HepG2 (cell line): ENCODE measurements around the gene GPS1. TPM values are rescaled to one million over a fixed set of nuclear protein-coding genes. Genes with fewer than 3 reads are reported as not detected.

ENCODE experiments used
- AGO2 ChIP-seq: fragments of 200-400 bp; formaldehyde crosslinking; optimal IDR thresholded peaks from 2 replicates; pipeline ENCODE3; 2017; ENCODE audit warnings: mild to moderate bottlenecking, low read depth, low read length, moderate library complexity
- FOXP1 ChIP-seq, 2 experiments: fragments of 450-650 bp in 1 of 2; IDR thresholded peaks; 2 replicates each; pipeline ENCODE4 v1.6.1; 2017 to 2018; ENCODE audit warnings: antibody characterized with exemption in 1 of 2
- HOXA3 ChIP-seq: sonication (generic); formaldehyde crosslinking; IDR thresholded peaks from 2 replicates; pipeline ENCODE4 v1.5.0; 2020; ENCODE audit warnings: missing genetic modification reagents
- NR2F6 ChIP-seq, 2 experiments: IDR thresholded peaks; 2 replicates each; pipeline ENCODE4 v1.6.1; 2016; ENCODE audit warnings: antibody characterized with exemption in 1 of 2, mild to moderate bottlenecking in 1 of 2
- PHF20 ChIP-seq: sonication (generic); formaldehyde crosslinking; IDR thresholded peaks from 2 replicates; pipeline ENCODE4 v1.5.0; 2020; ENCODE audit warnings: mild to moderate bottlenecking, missing genetic modification reagents
- SPEN ChIP-seq: sonication (generic); formaldehyde crosslinking; IDR thresholded peaks from 2 replicates; pipeline ENCODE4 v1.5.1; 2020; ENCODE audit warnings: low read depth, mild to moderate bottlenecking, missing genetic modification reagents
- TAF1 ChIP-seq: sonication (generic); formaldehyde crosslinking; IDR thresholded peaks from 2 replicates; pipeline ENCODE4 v1.4.0; 2020; ENCODE audit warnings: missing genetic modification reagents
- YY1 ChIP-seq: IDR thresholded peaks from 2 replicates; pipeline ENCODE4 v1.6.1; 2011; ENCODE audit warnings: low read length, low read depth, moderate library complexity, mild to moderate bottlenecking; ENCODE audit not compliant: insufficient read depth, insufficient replicate concordance
- ZNF331 ChIP-seq: sonication (generic); formaldehyde crosslinking; IDR thresholded peaks from 2 replicates; pipeline ENCODE4 v1.4.0; 2020; ENCODE audit warnings: missing genetic modification reagents
- ZNF333 ChIP-seq: sonication (generic); formaldehyde crosslinking; IDR thresholded peaks from 2 replicates; pipeline ENCODE4 v1.4.0; 2020; ENCODE audit warnings: mild to moderate bottlenecking, missing genetic modification reagents, borderline replicate concordance
- ZNF589 ChIP-seq: sonication (generic); formaldehyde crosslinking; conservative IDR thresholded peaks from 2 replicates; pipeline ENCODE4 v1.8.0; 2022; ENCODE audit warnings: mild to moderate bottlenecking, moderate library complexity, missing genetic modification reagents
- ZNF607 ChIP-seq: sonication (generic); formaldehyde crosslinking; IDR thresholded peaks from 2 replicates; pipeline ENCODE4 v1.5.1; 2020; ENCODE audit warnings: missing genetic modification reagents, mild to moderate bottlenecking, borderline replicate concordance
- polyA plus RNA-seq, 8 experiments: library from polyadenylated mRNA; depleted of rRNA in 3 of 8; stranded (reverse) in 7 of 8; unstranded in 1 of 8; fragments of >200 nt; fragmentation: Illumina TruSeq in 4 of 8; extraction: Trizol in 4 of 8; gene quantifications; 2 replicates each; pipeline versions ENCODE4 v1.2.1 to v1.2.3, GENCODE V29; 2011 to 2016; ENCODE audit warnings: low read depth in 4 of 8, missing spikeins in 1 of 8, mixed read lengths in 1 of 8; ENCODE audit not compliant: insufficient read depth in 1 of 8
- total RNA-seq, 5 experiments: library from RNA; depleted of rRNA; stranded (reverse); fragments of >200 nt; fragmentation: Illumina TruSeq; extraction: Trizol; gene quantifications; 2 replicates each; pipeline ENCODE4 v1.2.3, GENCODE V29; 2016; ENCODE audit warnings: low read depth in 1 of 5
- TF ChIP-seq, protein P1 (sequence below): sonication (generic); formaldehyde crosslinking; IDR thresholded peaks from 2 replicates; pipeline ENCODE4 v1.5.0; 2020; ENCODE audit warnings: missing genetic modification reagents
- TF ChIP-seq, protein P2 (sequence below): conservative IDR thresholded peaks from 2 replicates; pipeline ENCODE4 v1.6.1; 2018; ENCODE audit warnings: missing genetic modification reagents
- TF ChIP-seq, protein P3 (sequence below), 2 experiments: sonication (generic) in 1 of 2; formaldehyde crosslinking in 1 of 2; IDR thresholded peaks; 2 replicates each; pipeline versions ENCODE4 v1.4.0 to v1.6.1; 2018 to 2020; ENCODE audit warnings: missing genetic modification reagents in 2 of 2, borderline replicate concordance in 1 of 2, low read depth in 1 of 2, mild to moderate bottlenecking in 1 of 2, missing biosample characterization in 1 of 2

The GPS1 gene
- total and polyA plus RNA-seq, 2 of the 13 experiments (the other 11 are each of a cell fraction or from before 2014, with no cell fraction given) = 124 to 128 TPM

DNA sequence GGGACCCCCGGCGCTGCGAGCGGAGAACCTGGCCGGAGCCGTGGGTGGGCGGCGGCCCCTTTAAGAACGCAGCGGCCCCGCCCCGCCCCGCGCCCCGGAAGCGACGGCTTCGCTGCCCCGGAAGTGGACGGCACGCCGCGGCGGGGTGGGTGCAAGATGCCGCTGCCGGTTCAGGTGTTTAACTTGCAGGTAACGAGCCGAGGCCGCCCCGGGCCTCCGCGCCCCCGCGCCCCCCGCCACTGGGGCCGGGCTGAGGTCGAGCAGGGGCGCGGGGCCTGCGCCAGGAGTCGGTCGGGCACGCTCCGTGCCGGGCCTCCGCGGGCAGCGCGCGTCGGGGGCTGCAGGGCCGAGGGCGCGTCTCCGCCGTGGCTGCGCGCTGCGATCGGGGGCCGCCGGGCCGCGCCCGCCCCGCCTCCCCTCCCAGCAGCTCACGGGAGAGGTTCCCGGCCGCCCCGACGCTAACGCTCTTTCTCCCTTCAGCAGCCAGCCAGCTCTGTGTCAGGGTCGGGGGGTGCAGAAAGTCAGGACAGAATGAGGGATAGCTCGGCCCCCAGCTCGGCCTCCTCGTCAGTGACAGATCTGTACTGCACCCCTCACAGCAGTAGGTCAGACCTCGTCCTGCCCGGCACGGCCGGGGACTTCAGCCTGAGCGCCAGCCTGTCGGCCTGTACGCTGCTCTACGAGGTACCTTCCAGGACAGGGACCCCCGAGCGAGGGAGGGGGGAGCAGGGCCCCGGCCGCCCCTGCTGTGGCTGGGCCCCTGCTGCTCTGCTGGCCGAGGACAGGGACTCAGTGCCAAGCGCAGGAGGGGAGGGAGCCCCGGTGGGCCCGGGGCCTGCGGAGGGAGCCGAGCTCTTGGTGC lies at the start of gene GPS1, which contains the start of gene RFNG (continued):
- TF ChIP-seq, protein P1, sequence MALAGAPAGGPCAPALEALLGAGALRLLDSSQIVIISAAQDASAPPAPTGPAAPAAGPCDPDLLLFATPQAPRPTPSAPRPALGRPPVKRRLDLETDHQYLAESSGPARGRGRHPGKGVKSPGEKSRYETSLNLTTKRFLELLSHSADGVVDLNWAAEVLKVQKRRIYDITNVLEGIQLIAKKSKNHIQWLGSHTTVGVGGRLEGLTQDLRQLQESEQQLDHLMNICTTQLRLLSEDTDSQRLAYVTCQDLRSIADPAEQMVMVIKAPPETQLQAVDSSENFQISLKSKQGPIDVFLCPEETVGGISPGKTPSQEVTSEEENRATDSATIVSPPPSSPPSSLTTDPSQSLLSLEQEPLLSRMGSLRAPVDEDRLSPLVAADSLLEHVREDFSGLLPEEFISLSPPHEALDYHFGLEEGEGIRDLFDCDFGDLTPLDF (CRISPR knock-in tag) = no peak
- TF ChIP-seq AGO2 (peak; percentile 81), FOXP1 (IDR thresholded peaks at IDR 0.05) (no peak), FOXP1 (CRISPR knock-in tag; IDR thresholded peaks at IDR 0.05) (no peak), SPEN (peak; percentile 67), NR2F6 (IDR thresholded peaks at IDR 0.05) (no peak), NR2F6 (CRISPR knock-in tag; IDR thresholded peaks at IDR 0.05) (peak; percentile 33; the same call in 1 of the 2 replicates), ZNF589 (CRISPR knock-in tag) (peak; percentile 62; the same call in 1 of the 2 replicates), ZNF333 (CRISPR knock-in tag) (no peak), TAF1 (CRISPR knock-in tag) (peak; percentile 51; the same call in 1 of the 2 replicates), PHF20 (CRISPR knock-in tag) (peak; percentile 76), ZNF607 (CRISPR knock-in tag) (peak; percentile 31), YY1 (peak; percentile 70), HOXA3 (CRISPR knock-in tag) (peak; percentile 60; the same call in 1 of the 2 replicates), ZNF331 (CRISPR knock-in tag) (no peak)
- TF ChIP-seq, protein P2, sequence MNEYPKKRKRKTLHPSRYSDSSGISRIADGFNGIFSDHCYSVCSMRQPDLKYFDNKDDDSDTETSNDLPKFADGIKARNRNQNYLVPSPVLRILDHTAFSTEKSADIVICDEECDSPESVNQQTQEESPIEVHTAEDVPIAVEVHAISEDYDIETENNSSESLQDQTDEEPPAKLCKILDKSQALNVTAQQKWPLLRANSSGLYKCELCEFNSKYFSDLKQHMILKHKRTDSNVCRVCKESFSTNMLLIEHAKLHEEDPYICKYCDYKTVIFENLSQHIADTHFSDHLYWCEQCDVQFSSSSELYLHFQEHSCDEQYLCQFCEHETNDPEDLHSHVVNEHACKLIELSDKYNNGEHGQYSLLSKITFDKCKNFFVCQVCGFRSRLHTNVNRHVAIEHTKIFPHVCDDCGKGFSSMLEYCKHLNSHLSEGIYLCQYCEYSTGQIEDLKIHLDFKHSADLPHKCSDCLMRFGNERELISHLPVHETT (CRISPR knock-in tag) = peak; percentile 57; the same call in 1 of the 2 replicates
- TF ChIP-seq, protein P3, sequence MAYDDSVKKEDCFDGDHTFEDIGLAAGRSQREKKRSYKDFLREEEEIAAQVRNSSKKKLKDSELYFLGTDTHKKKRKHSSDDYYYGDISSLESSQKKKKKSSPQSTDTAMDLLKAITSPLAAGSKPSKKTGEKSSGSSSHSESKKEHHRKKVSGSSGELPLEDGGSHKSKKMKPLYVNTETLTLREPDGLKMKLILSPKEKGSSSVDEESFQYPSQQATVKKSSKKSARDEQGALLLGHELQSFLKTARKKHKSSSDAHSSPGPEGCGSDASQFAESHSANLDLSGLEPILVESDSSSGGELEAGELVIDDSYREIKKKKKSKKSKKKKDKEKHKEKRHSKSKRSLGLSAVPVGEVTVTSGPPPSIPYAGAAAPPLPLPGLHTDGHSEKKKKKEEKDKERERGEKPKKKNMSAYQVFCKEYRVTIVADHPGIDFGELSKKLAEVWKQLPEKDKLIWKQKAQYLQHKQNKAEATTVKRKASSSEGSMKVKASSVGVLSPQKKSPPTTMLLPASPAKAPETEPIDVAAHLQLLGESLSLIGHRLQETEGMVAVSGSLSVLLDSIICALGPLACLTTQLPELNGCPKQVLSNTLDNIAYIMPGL (CRISPR knock-in tag; IDR thresholded peaks at IDR 0.05; ENCODE audit: borderline replicate concordance in 1 of 2, low read depth in 1 of 2) = 0 out of 4 replicates have a peak, but pooled peaks have one; percentile 6 to 42
